IMR-90 (cell line): ENCODE data around the gene CELSR2. TPM values are rescaled to one million over a fixed set of nuclear protein-coding genes. Genes with fewer than 3 reads are reported as not detected.

Experiments
- ATAC-seq: fragments of 200-7000 bp; cut with Tn5 transposase; 2 replicates; pipeline ENCODE4 v1.9.1; 2020; ENCODE audit warnings: low read depth, mild to moderate bottlenecking, moderate library complexity
- BruUV-seq: library from RNA; stranded (reverse); fragments of 400-500 nt; replicated peaks from 2 replicates; lab custom pipeline; 2021; lab: Mats Ljungman, UMichigan
- CTCF ChIA-PET: fragments of 300-600 bp; formaldehyde crosslinking; extraction: SDS; loops from one replicate; lab custom pipeline; 2021; ENCODE audit warnings: antibody characterized with exemption; lab: Yijun Ruan, JAX
- POLR2A ChIA-PET: fragments of 300-600 bp; sonication (Branson Sonifier 250); formaldehyde crosslinking; loops from one replicate; lab custom pipeline; 2022; ENCODE audit warnings: antibody characterized with exemption; ENCODE audit not compliant: unreplicated experiment; lab: Charles Lee
- DNase-seq: peaks from one replicate; pipeline ENCODE4 v3.0.0; 2013
- H2AFZ ChIP-seq: replicated peaks from 2 replicates; pipeline ENCODE3; 2013; ENCODE audit warnings: low read length, mild to moderate bottlenecking; ENCODE audit not compliant: poor library complexity
- H2AK5ac ChIP-seq: 2 replicates; pipeline ENCODE4 v1.6.1; 2013; ENCODE audit warnings: low read depth, low read length, inconsistent platforms
- H2AK9ac ChIP-seq: replicated peaks from 2 replicates; pipeline ENCODE3; 2013; ENCODE audit warnings: mild to moderate bottlenecking, low read depth, low read length, moderate library complexity; ENCODE audit not compliant: poor library complexity
- H2BK120ac ChIP-seq: 2 replicates; pipeline ENCODE4 v1.6.1; 2013; ENCODE audit warnings: low read depth, low read length, inconsistent platforms
- H2BK15ac ChIP-seq: 3 replicates; pipeline ENCODE4 v1.6.1; 2013; ENCODE audit warnings: low read depth, low read length, inconsistent platforms
- H2BK20ac ChIP-seq: 2 replicates; pipeline ENCODE4 v1.6.1; 2013; ENCODE audit warnings: low read depth, mild to moderate bottlenecking, inconsistent platforms, low read length, moderate library complexity
- H2BK5ac ChIP-seq: 2 replicates; pipeline ENCODE4 v1.6.1; 2013; ENCODE audit warnings: mild to moderate bottlenecking, low read depth, low read length, inconsistent platforms; ENCODE audit not compliant: poor library complexity, severe bottlenecking
- H3K14ac ChIP-seq: replicated peaks from 2 replicates; pipeline ENCODE4 v1.6.1; 2013; ENCODE audit warnings: low read depth, low read length, inconsistent platforms
- H3K18ac ChIP-seq: 2 replicates; pipeline ENCODE4 v1.6.1; 2013; ENCODE audit warnings: low read depth, low read length, control low read depth
- H3K23ac ChIP-seq: 2 replicates; pipeline ENCODE4 v1.6.1; 2013; ENCODE audit warnings: low read depth, low read length, inconsistent platforms
- H3K27ac ChIP-seq: 2 replicates; pipeline ENCODE4 v1.5.1; 2013; ENCODE audit warnings: mild to moderate bottlenecking, control low read depth, low read length; ENCODE audit not compliant: insufficient read depth
- H3K27me3 ChIP-seq: 2 replicates; pipeline ENCODE4 v1.6.1; 2013; ENCODE audit warnings: low read length; ENCODE audit not compliant: control insufficient read depth, insufficient read depth
- H3K36me3 ChIP-seq: 2 replicates; pipeline ENCODE4 v1.6.1; 2013; ENCODE audit warnings: low read length, mixed read lengths; ENCODE audit not compliant: control insufficient read depth, insufficient read depth
- H3K4ac ChIP-seq: 2 replicates; pipeline ENCODE4 v1.6.1; 2013; ENCODE audit warnings: low read depth, low read length, inconsistent platforms
- H3K4me1 ChIP-seq: 2 replicates; pipeline ENCODE4 v1.6.1; 2013; ENCODE audit warnings: low read length, mixed read lengths; ENCODE audit not compliant: control insufficient read depth, insufficient read depth
- H3K4me2 ChIP-seq: 2 replicates; pipeline ENCODE4 v1.6.1; 2013; ENCODE audit warnings: low read depth, mild to moderate bottlenecking, control low read depth, low read length, moderate library complexity
- H3K4me3 ChIP-seq: 2 replicates; pipeline ENCODE4 v1.5.1; 2013; ENCODE audit warnings: low read depth, mild to moderate bottlenecking, control low read depth, low read length, moderate library complexity; ENCODE audit not compliant: insufficient read depth
- H3K56ac ChIP-seq: 2 replicates; pipeline ENCODE4 v1.6.1; 2013; ENCODE audit warnings: low read length, inconsistent platforms; ENCODE audit not compliant: insufficient read depth; ENCODE audit errors: extremely low read depth
- H3K79me1 ChIP-seq, 2 experiments: 2 replicates each; pipeline ENCODE4 v1.6.1; 2013; ENCODE audit warnings: low read length in 2 of 2, inconsistent platforms in 1 of 2, low read depth in 1 of 2
- H3K9ac ChIP-seq: 2 replicates; pipeline ENCODE4 v1.6.1; 2013; ENCODE audit warnings: low read depth, low read length, control low read depth
- H3K9me1 ChIP-seq: 2 replicates; pipeline ENCODE4 v1.6.1; 2013; ENCODE audit warnings: low read length, inconsistent platforms; ENCODE audit not compliant: insufficient read depth
- H3K9me3 ChIP-seq: 2 replicates; pipeline ENCODE4 v1.6.1; 2013; ENCODE audit warnings: low read length; ENCODE audit not compliant: control insufficient read depth, insufficient read depth
- H4K20me1 ChIP-seq: 2 replicates; pipeline ENCODE4 v1.6.1; 2013; ENCODE audit warnings: low read length, inconsistent platforms; ENCODE audit not compliant: insufficient read depth
- H4K5ac ChIP-seq: 2 replicates; pipeline ENCODE4 v1.6.1; 2013; ENCODE audit warnings: mild to moderate bottlenecking, low read depth, low read length, control low read depth
- H4K8ac ChIP-seq, 2 experiments: 2 replicates each; pipeline ENCODE4 v1.6.1; 2013; ENCODE audit warnings: low read depth in 2 of 2, low read length in 2 of 2, control low read depth in 1 of 2, inconsistent platforms in 1 of 2
- H4K91ac ChIP-seq: 2 replicates; pipeline ENCODE4 v1.6.1; 2013; ENCODE audit warnings: low read depth, low read length, inconsistent platforms; ENCODE audit not compliant: insufficient read depth
- BHLHE40 ChIP-seq: fragments of 150-350 bp; IDR thresholded peaks from 2 replicates; pipeline ENCODE4 v1.6.1; 2016; ENCODE audit warnings: mild to moderate bottlenecking, low read depth, low read length
- CEBPB ChIP-seq: IDR thresholded peaks from 2 replicates; pipeline ENCODE4 v1.6.1; 2012; ENCODE audit warnings: low read depth, low read length, improper control_type of control experiment
- CHD1 ChIP-seq: IDR thresholded peaks from 2 replicates; pipeline ENCODE4 v1.6.1; 2012; ENCODE audit warnings: low read depth, low read length, improper control_type of control experiment
- MAZ ChIP-seq: IDR thresholded peaks from 2 replicates; pipeline ENCODE4 v1.6.1; 2012; ENCODE audit warnings: low read depth, mild to moderate bottlenecking, low read length, improper control_type of control experiment, moderate library complexity, borderline replicate concordance
- NFE2L2 ChIP-seq: fragments of 150-350 bp; IDR thresholded peaks from 2 replicates; pipeline ENCODE4 v1.6.1; 2016; ENCODE audit warnings: low read depth, mild to moderate bottlenecking, low read length
- RAD21 ChIP-seq: IDR thresholded peaks from 2 replicates; pipeline ENCODE4 v1.6.1; 2012; ENCODE audit warnings: low read length, improper control_type of control experiment
- RCOR1 ChIP-seq: IDR thresholded peaks from 2 replicates; pipeline ENCODE4 v1.6.1; 2012; ENCODE audit warnings: mild to moderate bottlenecking, low read length, improper control_type of control experiment; ENCODE audit not compliant: insufficient replicate concordance
- RFX5 ChIP-seq: IDR thresholded peaks from 2 replicates; pipeline ENCODE4 v1.8.0; 2012; ENCODE audit warnings: low read depth, mild to moderate bottlenecking, low read length, moderate library complexity
- WGBS, 2 experiments: methylation state at CpG; one replicate each; pipeline versions ENCODE4 v1.1.5 to v1.1.7; 2013; ENCODE audit warnings: missing lambda C conversion rate in 2 of 2; ENCODE audit not compliant: insufficient read length in 1 of 2; ENCODE audit errors: extremely low coverage in 2 of 2; 5-methylcytosine and 5-hydroxymethylcytosine counted together
- dilution Hi-C: fragments of 300-500 bp; cut with HindIII; formaldehyde crosslinking; loops from one replicate; pipeline ENCODE4 v1.14.3; 2018; ENCODE audit warnings: low sequenced_read_pairs; ENCODE audit not compliant: unreplicated experiment
- in situ Hi-C: fragments of 300-500 bp; cut with MboI; formaldehyde crosslinking; loops from 3 replicates; pipeline ENCODE4 v1.14.3; 2019; ENCODE audit warnings: low sequenced_read_pairs, inconsistent platforms, mixed read lengths
- intact Hi-C: fragments of 100-400 bp; cut with micrococcal nuclease; formaldehyde crosslinking; loops from 2 replicates; pipeline ENCODE4 v1.10.0; 2022
- polyA plus RNA-seq, 3 experiments: library from polyadenylated mRNA; depleted of rRNA; stranded (reverse); fragments of >200 nt; gene quantifications; 2 replicates each; pipeline ENCODE4 v1.2.3, GENCODE V29; 2012; ENCODE audit warnings: low replicate concordance in 1 of 3
- total RNA-seq: library from RNA; depleted of rRNA; stranded (reverse); fragments of >200 nt; gene quantifications from 2 replicates; pipeline ENCODE4 v1.2.3, GENCODE V29; 2012
- TF ChIP-seq, protein P1 (sequence below): fragments of 150-350 bp; IDR thresholded peaks from 2 replicates; pipeline ENCODE4 v1.6.1; 2016; ENCODE audit warnings: low read depth, mild to moderate bottlenecking, low read length, moderate library complexity, borderline replicate concordance
- TF ChIP-seq, protein P2 (sequence below): conservative IDR thresholded peaks from 2 replicates; pipeline ENCODE4 v1.5.1; 2012; ENCODE audit warnings: mild to moderate bottlenecking, low read depth, low read length, improper control_type of control experiment
- TF ChIP-seq, protein P3 (sequence below): fragments of 150-350 bp; IDR thresholded peaks from 2 replicates; pipeline ENCODE4 v1.6.1; 2017; ENCODE audit warnings: mild to moderate bottlenecking, antibody characterized with exemption, low read length, low read depth

The CELSR2 gene
- total and polyA plus RNA-seq, 2 of the 4 experiments (the other 2 are of a cell fraction): 1.3 to 5.3 TPM

DNA sequence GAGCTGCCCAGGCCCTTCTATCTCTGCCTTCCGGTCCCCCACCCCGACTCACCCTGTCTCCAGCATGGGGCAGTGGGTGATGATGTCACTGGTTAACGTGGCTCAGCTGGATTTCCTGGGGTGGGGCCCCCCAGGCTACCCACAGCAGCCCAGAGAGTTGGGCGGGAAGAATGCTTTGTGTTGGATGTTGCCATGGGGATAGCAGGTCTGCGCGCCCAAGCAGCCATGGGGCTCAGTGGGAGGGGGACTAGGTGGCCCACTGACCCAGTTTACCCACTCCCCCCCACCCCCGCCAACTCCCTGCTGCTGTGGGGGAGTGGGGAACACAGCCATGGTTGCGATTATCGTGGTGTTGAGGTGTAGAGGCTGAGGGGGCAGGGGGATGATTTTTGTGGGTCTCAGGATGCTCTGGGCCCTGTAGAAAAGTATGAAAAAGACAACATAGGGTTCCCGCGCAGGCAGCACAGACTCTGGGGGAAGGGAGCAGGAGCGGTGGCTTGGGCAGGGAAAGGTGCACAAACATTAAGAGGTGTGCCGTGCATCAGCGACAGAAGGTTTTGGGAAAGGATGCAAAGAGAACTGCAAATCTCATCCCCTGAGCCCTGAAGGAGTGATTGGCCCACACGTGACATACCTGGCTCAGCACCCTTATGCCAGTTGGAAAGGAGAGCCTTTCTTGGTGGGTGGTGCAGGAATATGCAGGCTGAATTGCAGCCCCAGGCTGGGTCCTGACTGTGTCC is 8.5 kb downstream of the CELSR2 start:
- Histone ChIP-seq H3K4me2 (no peak overlapping the region), H4K5ac (no peak overlapping the region), H4K91ac (no peak overlapping the region), H2AK9ac (peak overlapping the region; percentile 38), H2AFZ (no peak overlapping the region), H3K9me1 (no peaks in the 10 kb centered on the region; the same call in 1 of the 2 replicates), H4K20me1 (no peaks in the 10 kb centered on the region), H3K18ac (no peak overlapping the region), H3K4me3 (no peak overlapping the region), H3K79me1 (0 out of 4 replicates have a peak, but pooled peaks cover 0 to 8% of the 10 kb centered on the region in 2 experiments), H2AK5ac (no peak overlapping the region), H3K4ac (no peak overlapping the region), H3K27me3 (no peaks in the 10 kb centered on the region), H3K23ac (no peak overlapping the region), H2BK15ac (no peak overlapping the region), H3K4me1 (peaks cover 14% of the 10 kb centered on the region), H3K9ac (no peak overlapping the region), H3K36me3 (no peaks in the 10 kb centered on the region), H3K9me3 (no peaks in the 10 kb centered on the region), H2BK5ac (no peak overlapping the region), H3K56ac (no peak overlapping the region), H2BK20ac (no peak overlapping the region), H4K8ac (no peak overlapping the region), H3K27ac (no peak overlapping the region), H3K14ac (no peak overlapping the region), H2BK120ac (no peak overlapping the region)
- intact Hi-C loops: no loop called here
- DNase-seq (no peak), ATAC-seq (no peak)
- BruUV-seq: no TSS peak
- 90% methylated on average over 2 of the region's 15 CpGs; no CpG with 5 or more reads in 1 of the 2 experiments for WGBS, 2 experiments
- TF ChIP-seq BHLHE40 (no peak), MAZ (no peak), RFX5 (no peak), RAD21 (no peak), NFE2L2 (no peak), CHD1 (no peak), CEBPB (no peak), RCOR1 (no peak)
- TF ChIP-seq, protein P1, sequence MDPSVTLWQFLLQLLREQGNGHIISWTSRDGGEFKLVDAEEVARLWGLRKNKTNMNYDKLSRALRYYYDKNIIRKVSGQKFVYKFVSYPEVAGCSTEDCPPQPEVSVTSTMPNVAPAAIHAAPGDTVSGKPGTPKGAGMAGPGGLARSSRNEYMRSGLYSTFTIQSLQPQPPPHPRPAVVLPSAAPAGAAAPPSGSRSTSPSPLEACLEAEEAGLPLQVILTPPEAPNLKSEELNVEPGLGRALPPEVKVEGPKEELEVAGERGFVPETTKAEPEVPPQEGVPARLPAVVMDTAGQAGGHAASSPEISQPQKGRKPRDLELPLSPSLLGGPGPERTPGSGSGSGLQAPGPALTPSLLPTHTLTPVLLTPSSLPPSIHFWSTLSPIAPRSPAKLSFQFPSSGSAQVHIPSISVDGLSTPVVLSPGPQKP: no peak
- TF ChIP-seq, protein P2, sequence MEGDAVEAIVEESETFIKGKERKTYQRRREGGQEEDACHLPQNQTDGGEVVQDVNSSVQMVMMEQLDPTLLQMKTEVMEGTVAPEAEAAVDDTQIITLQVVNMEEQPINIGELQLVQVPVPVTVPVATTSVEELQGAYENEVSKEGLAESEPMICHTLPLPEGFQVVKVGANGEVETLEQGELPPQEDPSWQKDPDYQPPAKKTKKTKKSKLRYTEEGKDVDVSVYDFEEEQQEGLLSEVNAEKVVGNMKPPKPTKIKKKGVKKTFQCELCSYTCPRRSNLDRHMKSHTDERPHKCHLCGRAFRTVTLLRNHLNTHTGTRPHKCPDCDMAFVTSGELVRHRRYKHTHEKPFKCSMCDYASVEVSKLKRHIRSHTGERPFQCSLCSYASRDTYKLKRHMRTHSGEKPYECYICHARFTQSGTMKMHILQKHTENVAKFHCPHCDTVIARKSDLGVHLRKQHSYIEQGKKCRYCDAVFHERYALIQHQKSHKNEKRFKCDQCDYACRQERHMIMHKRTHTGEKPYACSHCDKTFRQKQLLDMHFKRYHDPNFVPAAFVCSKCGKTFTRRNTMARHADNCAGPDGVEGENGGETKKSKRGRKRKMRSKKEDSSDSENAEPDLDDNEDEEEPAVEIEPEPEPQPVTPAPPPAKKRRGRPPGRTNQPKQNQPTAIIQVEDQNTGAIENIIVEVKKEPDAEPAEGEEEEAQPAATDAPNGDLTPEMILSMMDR: no peak
- TF ChIP-seq, protein P3, sequence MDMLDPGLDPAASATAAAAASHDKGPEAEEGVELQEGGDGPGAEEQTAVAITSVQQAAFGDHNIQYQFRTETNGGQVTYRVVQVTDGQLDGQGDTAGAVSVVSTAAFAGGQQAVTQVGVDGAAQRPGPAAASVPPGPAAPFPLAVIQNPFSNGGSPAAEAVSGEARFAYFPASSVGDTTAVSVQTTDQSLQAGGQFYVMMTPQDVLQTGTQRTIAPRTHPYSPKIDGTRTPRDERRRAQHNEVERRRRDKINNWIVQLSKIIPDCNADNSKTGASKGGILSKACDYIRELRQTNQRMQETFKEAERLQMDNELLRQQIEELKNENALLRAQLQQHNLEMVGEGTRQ: no peak
- POLR2A ChIA-PET: no interaction called here
- dilution Hi-C loops: no loop called here
- in situ Hi-C loops: no loop called here
- CTCF ChIA-PET: no interaction called here
